Epithelial cell of proximal tubule (primary cell): Measurements from ENCODE around the gene DBX2. TPM values are rescaled to one million over a fixed set of nuclear protein-coding genes. Genes with fewer than 3 reads are reported as not detected.

Experiments used
- DNase-seq: peaks from one replicate; pipeline ENCODE4 v3.0.0-alpha.2; 2011; ENCODE audit warnings: low read depth
- H3K4me3 ChIP-seq: 2 replicates; pipeline ENCODE4 v1.5.1; 2011; ENCODE audit warnings: low read depth, mild to moderate bottlenecking, low read length
- total RNA-seq: library from RNA; depleted of rRNA; stranded (reverse); fragments of >200 nt; gene quantifications from 2 replicates; pipeline ENCODE4 v1.2.3, GENCODE V29; 2015
- TF ChIP-seq, protein P1 (sequence below): conservative IDR thresholded peaks from 2 replicates; pipeline ENCODE4 v1.5.1; 2012; ENCODE audit warnings: low read depth, mild to moderate bottlenecking, low read length

DBX2 gene
- total RNA-seq, 1 donor from 2014 or later, result not detected

DNA sequence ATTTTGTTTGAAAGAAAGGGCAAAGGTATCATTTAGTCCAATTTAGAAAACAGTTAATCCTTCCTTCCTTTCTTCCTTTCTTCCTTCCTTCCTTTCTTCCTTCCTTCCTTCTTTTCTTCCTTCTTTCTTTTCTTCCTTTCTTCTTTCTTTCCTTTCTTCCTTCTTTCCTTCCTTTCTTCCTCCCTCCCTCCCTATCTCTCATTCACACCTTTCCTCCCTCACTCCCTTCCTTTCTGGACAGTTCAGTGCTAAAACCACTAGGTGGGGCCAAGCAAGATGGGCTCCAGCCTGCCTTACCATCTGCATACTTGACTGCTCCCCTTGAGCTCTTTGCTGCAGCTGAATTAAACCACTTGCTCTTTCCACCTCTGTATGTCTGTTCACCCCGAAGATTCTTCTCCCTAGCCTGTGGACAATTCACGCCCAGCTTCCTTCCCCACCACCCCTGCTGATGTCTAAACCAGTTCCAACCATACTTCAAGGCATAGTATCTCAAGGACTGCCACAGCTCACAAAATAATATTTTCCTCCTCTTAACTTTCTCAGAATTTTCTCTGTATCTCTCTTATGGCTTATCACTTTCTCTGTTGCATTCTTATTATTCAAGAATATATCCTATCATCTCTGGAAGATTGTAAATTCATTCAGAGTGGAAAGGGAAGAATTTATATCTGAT, 78.0 kb downstream of the DBX2 start:
- H3K4me3 ChIP-seq, result no peak overlapping the region
- no peak for DNase-seq
- TF ChIP-seq, protein P1, sequence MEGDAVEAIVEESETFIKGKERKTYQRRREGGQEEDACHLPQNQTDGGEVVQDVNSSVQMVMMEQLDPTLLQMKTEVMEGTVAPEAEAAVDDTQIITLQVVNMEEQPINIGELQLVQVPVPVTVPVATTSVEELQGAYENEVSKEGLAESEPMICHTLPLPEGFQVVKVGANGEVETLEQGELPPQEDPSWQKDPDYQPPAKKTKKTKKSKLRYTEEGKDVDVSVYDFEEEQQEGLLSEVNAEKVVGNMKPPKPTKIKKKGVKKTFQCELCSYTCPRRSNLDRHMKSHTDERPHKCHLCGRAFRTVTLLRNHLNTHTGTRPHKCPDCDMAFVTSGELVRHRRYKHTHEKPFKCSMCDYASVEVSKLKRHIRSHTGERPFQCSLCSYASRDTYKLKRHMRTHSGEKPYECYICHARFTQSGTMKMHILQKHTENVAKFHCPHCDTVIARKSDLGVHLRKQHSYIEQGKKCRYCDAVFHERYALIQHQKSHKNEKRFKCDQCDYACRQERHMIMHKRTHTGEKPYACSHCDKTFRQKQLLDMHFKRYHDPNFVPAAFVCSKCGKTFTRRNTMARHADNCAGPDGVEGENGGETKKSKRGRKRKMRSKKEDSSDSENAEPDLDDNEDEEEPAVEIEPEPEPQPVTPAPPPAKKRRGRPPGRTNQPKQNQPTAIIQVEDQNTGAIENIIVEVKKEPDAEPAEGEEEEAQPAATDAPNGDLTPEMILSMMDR, result peak; percentile 84

DNA sequence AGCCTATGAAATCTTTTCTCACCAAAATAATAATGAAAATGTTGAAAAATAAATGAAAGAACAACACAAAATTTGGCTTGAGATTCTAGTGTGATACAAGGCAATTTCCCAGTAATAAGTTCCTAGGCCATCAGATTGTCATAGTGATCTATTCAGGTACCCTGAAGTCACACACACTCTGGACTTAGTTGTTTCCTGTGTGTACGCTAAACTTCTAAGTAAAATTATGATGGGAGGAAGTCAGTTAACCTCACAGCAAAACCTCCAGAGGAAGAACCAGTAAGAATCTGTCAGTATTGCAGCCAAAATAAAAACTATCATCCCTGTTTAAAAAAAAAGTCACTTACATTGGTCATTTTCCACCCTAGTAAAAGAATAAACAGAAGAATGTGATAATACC, 81.9 kb downstream of the DBX2 start:
- TF ChIP-seq, protein P1, result no peak

More for the DNA sequence above, 81.9 kb downstream of the DBX2 start:
- DNase-seq, result no peak
- no peak overlapping the region for H3K4me3 ChIP-seq

Other genes with a start within 250 kb of the DBX2 start
- gene NELL2, start 174.8 kb downstream of the DBX2 start, total RNA-seq, result 0.46 and 4.1 TPM in 2 replicates
- 37.4 and 57.6 TPM in 2 replicates for gene ANO6, start 165.0 kb upstream of the DBX2 start, total RNA-seq